ENCODE measurements around the gene RAB7A. TPM values are rescaled to one million over a fixed set of nuclear protein-coding genes. Genes with fewer than 3 reads are reported as not detected.
A peak's percentile ranks its signal among the peaks of the same experiment; 100 is the strongest.

The RAB7A gene
- total and polyA plus RNA-seq, 2 of the 8 experiments (the other 6 are each of a cell fraction or from before 2014, with no cell fraction given): 179 to 195 TPM

DNA sequence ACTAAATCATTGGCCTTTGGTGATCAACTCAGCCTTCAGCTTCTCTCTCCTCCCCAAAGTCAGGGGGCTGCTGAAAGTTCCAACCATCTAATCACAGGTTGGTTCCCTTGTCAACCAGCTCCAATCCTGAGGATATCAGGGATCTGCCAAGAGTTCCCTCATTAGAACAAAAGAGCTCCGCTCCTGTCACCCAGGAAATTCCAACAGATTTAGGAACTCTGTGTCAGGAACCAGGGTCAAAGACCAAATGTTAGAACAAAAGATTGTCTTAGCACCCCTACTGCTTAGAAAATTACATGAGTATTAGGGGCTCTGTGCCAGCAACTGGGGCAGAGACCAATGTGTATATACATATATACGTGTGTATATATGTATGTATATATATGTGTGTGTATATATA, 32.3 kb upstream of the RAB7A start:
- no peak overlapping the region for H3K18ac ChIP-seq (ENCODE audit: extremely low read depth, low read length)
- H3K4ac ChIP-seq (replicated peaks; ENCODE audit: insufficient read length, low read depth, low read length): no peak overlapping the region
- no peaks in the 10 kb centered on the region for H3K9me3 ChIP-seq (ENCODE audit: insufficient read depth in 2 of 2, low read depth in 1 of 2, low read length in 1 of 2)
- H2AFZ ChIP-seq (ENCODE audit: low read length): peak overlapping the region; percentile 4; the same call in 1 of the 2 replicates
- H2BK120ac ChIP-seq (replicated peaks; ENCODE audit: low read depth, low read length): no peak overlapping the region
- H3K14ac ChIP-seq (ENCODE audit: insufficient read length): no peak overlapping the region
- ChIA-PET CTCF (ENCODE audit: partially characterized antibody) (interaction anchor here (0.8 to 4.8 kb wide), 5 partner anchors 12 to 92 kb away, joined by 3 to 36 read pairs (median 5); no protein-coding TSS in a partner anchor), POLR2A (ENCODE audit: partially characterized antibody) (interaction anchor here (1.7 to 6.0 kb wide), 3 partner anchors 12 to 32 kb away, joined by 3 to 47 read pairs (median 3); no protein-coding TSS in a partner anchor)
- H4K91ac ChIP-seq (replicated peaks; ENCODE audit: insufficient read length, low read length): no peak overlapping the region
- H2BK12ac ChIP-seq (ENCODE audit: low read depth, low read length): no peak overlapping the region
- DNase-seq (ENCODE audit: low read depth in 1 of 2, low spot score in 2 of 2): no peak
- no peak overlapping the region for H3K56ac ChIP-seq (replicated peaks; ENCODE audit: insufficient read length, low read depth, low read length)
- H3K9ac ChIP-seq (replicated peaks in 1 of 4; ENCODE audit: extremely low read depth in 1 of 4, low read depth in 3 of 4, low read length in 3 of 4): no peak overlapping the region
- no peak overlapping the region for H4K8ac ChIP-seq (ENCODE audit: extremely low read depth, insufficient read depth, low read length)
- no peak overlapping the region for H3K27ac ChIP-seq (ENCODE audit: low read depth, low read length)
- no peaks in the 10 kb centered on the region for H3K79me2 ChIP-seq (ENCODE audit: control insufficient read depth in 1 of 2, insufficient read depth in 2 of 2, low read length in 2 of 2)
- no peak overlapping the region for H2BK15ac ChIP-seq (ENCODE audit: low read length)
- H3K79me1 ChIP-seq (ENCODE audit: low read depth, low read length): no peaks in the 10 kb centered on the region
- no peaks in the 10 kb centered on the region for H3K4me1 ChIP-seq (replicated peaks in 1 of 4; ENCODE audit: control insufficient read depth in 3 of 4, insufficient read depth in 4 of 4, low read length in 3 of 4)
- H3K23me2 ChIP-seq (ENCODE audit: low read depth, low read length): peaks cover 1% of the 10 kb centered on the region; the same call in 1 of the 2 replicates
- H3K36me3 ChIP-seq (ENCODE audit: control insufficient read depth in 2 of 4, insufficient read depth in 4 of 4, low read length in 3 of 4): no peaks in the 10 kb centered on the region
- H3K27me3 ChIP-seq (replicated peaks in 1 of 4; ENCODE audit: control insufficient read depth in 3 of 4, extremely low read depth in 1 of 4, insufficient read depth in 3 of 4, low read length in 3 of 4): peaks cover 0 to 4% (median under 1%) of the 10 kb centered on the region in 4 experiments; a peak in 2 of 7 replicates
- H2AK5ac ChIP-seq (ENCODE audit: low read depth, low read length): no peak overlapping the region
- 85% methylated on average over 2 of the region's 2 CpGs; no CpG with 5 or more reads in 1 of the 2 experiments for WGBS, 2 experiments (ENCODE audit: extremely low coverage in 1 of 2, insufficient coverage in 1 of 2, insufficient read length in 1 of 2, insufficient replicate concordance in 2 of 2, low coverage in 1 of 2, low lambda C conversion rate in 2 of 2, missing lambda C conversion rate in 1 of 2)
- H3K4me3 ChIP-seq (ENCODE audit: extremely low read depth in 1 of 4, insufficient read depth in 2 of 4, low read depth in 3 of 4, low read length in 4 of 4): no peak overlapping the region
- H3K23ac ChIP-seq (ENCODE audit: insufficient read length): no peak overlapping the region
- no peak for FAIRE-seq
- no peak overlapping the region for H2BK20ac ChIP-seq (ENCODE audit: low read length)
- H3K4me2 ChIP-seq (ENCODE audit: insufficient read depth in 1 of 2, low read depth in 2 of 2, low read length in 2 of 2): no peak overlapping the region
- no peak overlapping the region for H4K5ac ChIP-seq (ENCODE audit: insufficient read length, low read depth, low read length)
- no peaks in the 10 kb centered on the region for H4K20me1 ChIP-seq (replicated peaks in 1 of 2; ENCODE audit: control insufficient read depth in 1 of 2, insufficient read depth in 2 of 2, low read length in 2 of 2)
- H2BK5ac ChIP-seq (ENCODE audit: low read depth, low read length): no peak overlapping the region
- TF ChIP-seq CHD2 (IDR thresholded peaks at IDR 0.05; ENCODE audit: low read length): no peak
- no peak for TF ChIP-seq BRCA1 (IDR thresholded peaks at IDR 0.05; ENCODE audit: low read depth, low read length)
- no peak for TF ChIP-seq HDAC2 (IDR thresholded peaks at IDR 0.05; ENCODE audit: borderline replicate concordance in 1 of 2, low read depth in 2 of 2, low read length in 2 of 2)
- TF ChIP-seq, protein P1, sequence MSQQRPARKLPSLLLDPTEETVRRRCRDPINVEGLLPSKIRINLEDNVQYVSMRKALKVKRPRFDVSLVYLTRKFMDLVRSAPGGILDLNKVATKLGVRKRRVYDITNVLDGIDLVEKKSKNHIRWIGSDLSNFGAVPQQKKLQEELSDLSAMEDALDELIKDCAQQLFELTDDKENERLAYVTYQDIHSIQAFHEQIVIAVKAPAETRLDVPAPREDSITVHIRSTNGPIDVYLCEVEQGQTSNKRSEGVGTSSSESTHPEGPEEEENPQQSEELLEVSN (IDR thresholded peaks at IDR 0.05): no peak
- TF ChIP-seq SRF (IDR thresholded peaks at IDR 0.05; ENCODE audit: low read depth, low read length): no peak
- no peak for TF ChIP-seq PHF8 (conservative IDR thresholded peaks at IDR 0.05; ENCODE audit: low read depth, low read length)
- TF ChIP-seq, protein P2, sequence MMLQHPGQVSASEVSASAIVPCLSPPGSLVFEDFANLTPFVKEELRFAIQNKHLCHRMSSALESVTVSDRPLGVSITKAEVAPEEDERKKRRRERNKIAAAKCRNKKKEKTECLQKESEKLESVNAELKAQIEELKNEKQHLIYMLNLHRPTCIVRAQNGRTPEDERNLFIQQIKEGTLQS (IDR thresholded peaks at IDR 0.05; ENCODE audit: insufficient read depth, low read depth, low read length): no peak
- no peak for TF ChIP-seq RNF2 (IDR thresholded peaks at IDR 0.05; ENCODE audit: borderline replicate concordance, low read depth, low read length, missing control alignments, poor library complexity, severe bottlenecking)
- TF ChIP-seq, protein P3, sequence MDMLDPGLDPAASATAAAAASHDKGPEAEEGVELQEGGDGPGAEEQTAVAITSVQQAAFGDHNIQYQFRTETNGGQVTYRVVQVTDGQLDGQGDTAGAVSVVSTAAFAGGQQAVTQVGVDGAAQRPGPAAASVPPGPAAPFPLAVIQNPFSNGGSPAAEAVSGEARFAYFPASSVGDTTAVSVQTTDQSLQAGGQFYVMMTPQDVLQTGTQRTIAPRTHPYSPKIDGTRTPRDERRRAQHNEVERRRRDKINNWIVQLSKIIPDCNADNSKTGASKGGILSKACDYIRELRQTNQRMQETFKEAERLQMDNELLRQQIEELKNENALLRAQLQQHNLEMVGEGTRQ (IDR thresholded peaks at IDR 0.05; ENCODE audit: low read length): no peak
- TF ChIP-seq CREB1 (IDR thresholded peaks at IDR 0.05): no peak
- no peak for TF ChIP-seq RXRA (IDR thresholded peaks at IDR 0.05; ENCODE audit: insufficient read depth, low read depth, low read length)

Measured in H1 (cell line).